RWPE2 (cell line): Measurements from ENCODE around the gene PGAP1.

Experiments used
- ATAC-seq: fragments of 200-7000 bp; cut with Tn5 transposase; 3 replicates; pipeline ENCODE4 v1.9.1; 2021; ENCODE audit warnings: low read depth
- DNase-seq: peaks from one replicate; pipeline ENCODE4 v3.0.0-alpha.2; 2020; ENCODE audit warnings: low spot score
- H3K27ac ChIP-seq: fragments of 450-650 bp; 2 replicates; pipeline ENCODE4 v1.5.1; 2017; ENCODE audit warnings: mild to moderate bottlenecking; ENCODE audit not compliant: poor library complexity, severe bottlenecking
- H3K27me3 ChIP-seq: fragments of 250-450 bp; sonication (Bioruptor Pico); 2 replicates; pipeline ENCODE4 v1.5.1; 2021; ENCODE audit warnings: mild to moderate bottlenecking, moderate library complexity; ENCODE audit not compliant: insufficient read depth, poor library complexity, severe bottlenecking
- H3K36me3 ChIP-seq: fragments of 250-450 bp; sonication (Bioruptor Pico); 2 replicates; pipeline ENCODE4 v1.5.1; 2020; ENCODE audit warnings: low read depth, mild to moderate bottlenecking, moderate library complexity
- H3K4me1 ChIP-seq: fragments of 250-450 bp; sonication (Bioruptor Pico); 2 replicates; pipeline ENCODE4 v1.5.1; 2021; ENCODE audit warnings: mild to moderate bottlenecking, moderate library complexity; ENCODE audit not compliant: insufficient read depth, poor library complexity, severe bottlenecking
- H3K4me3 ChIP-seq: fragments of 250-450 bp; sonication (Bioruptor Pico); 2 replicates; pipeline ENCODE4 v1.5.1; 2021; ENCODE audit warnings: mild to moderate bottlenecking, moderate library complexity; ENCODE audit not compliant: severe bottlenecking
- H3K9me3 ChIP-seq: fragments of 250-450 bp; sonication (Bioruptor Pico); 2 replicates; pipeline ENCODE4 v1.5.1; 2021; ENCODE audit warnings: mild to moderate bottlenecking, moderate library complexity; ENCODE audit not compliant: severe bottlenecking
- CTCF ChIP-seq: fragments of 450-650 bp; IDR thresholded peaks from one replicate; pipeline ENCODE4 v1.5.1; 2017; ENCODE audit warnings: mild to moderate bottlenecking, moderate library complexity; ENCODE audit not compliant: poor library complexity, severe bottlenecking

Gene PGAP1

DNA sequence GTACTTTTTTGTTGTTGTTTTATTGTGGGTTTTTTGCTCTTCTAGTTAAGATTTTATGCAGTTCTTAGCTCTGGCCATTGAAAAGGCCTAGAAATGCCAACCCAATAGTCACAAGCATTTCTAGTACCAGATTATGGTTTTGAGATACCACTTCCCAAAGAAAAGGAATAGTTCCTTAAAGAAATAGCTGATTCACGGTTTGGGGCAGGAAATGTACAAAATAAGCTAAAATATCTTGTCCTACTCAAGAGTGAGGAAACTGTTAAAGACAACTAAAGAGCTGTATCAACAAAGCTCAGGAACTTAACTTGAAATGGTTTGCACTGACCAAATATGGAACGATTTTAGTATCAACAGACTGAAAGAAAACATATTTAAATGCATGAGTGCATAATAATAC is 35.4 kb downstream of the PGAP1 start:
- Histone ChIP-seq H3K4me3 (no peak overlapping the region), H3K27me3 (no peaks in the 10 kb centered on the region), H3K27ac (no peak overlapping the region), H3K36me3 (peaks cover 60% of the 10 kb centered on the region), H3K4me1 (no peaks in the 10 kb centered on the region), H3K9me3 (no peaks in the 10 kb centered on the region)
- no peak for DNase-seq
- no peak for ATAC-seq
- no peak for TF ChIP-seq CTCF

- no peak for ATAC-seq
- no peaks in the 10 kb centered on the region for H3K27me3 ChIP-seq
- H3K4me1 ChIP-seq: no peaks in the 10 kb centered on the region
- H3K4me3 ChIP-seq: no peak overlapping the region
- no peak for TF ChIP-seq CTCF
- peaks cover 72% of the 10 kb centered on the region for H3K36me3 ChIP-seq
- no peak for DNase-seq
- no peak overlapping the region for H3K27ac ChIP-seq
- H3K9me3 ChIP-seq: no peaks in the 10 kb centered on the region
Measured at GRCh38 chr2:196887431-196887830, 39.1 kb downstream of the PGAP1 start.

DNA sequence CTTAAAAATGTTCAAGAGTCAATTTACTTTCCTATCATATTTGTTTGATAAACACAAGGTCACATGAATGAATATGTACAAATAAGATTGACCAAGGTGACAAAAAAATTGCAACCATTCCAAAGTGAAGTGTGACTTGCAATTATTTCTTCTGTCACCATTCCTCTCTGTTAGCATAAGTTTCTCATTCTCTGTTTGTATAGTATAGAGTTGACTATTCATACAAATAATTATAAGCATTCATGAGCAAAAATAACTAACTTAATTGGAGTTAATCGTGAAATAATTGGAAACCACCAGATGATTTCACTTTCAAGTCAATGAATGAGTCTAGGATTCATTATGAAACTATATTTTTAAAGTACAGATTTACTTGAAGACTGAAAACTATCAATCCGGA is 42.1 kb downstream of the PGAP1 start:
- no peaks in the 10 kb centered on the region for H3K27me3 ChIP-seq
- H3K4me1 ChIP-seq: no peaks in the 10 kb centered on the region
- TF ChIP-seq CTCF: no peak
- H3K4me3 ChIP-seq: no peak overlapping the region
- ATAC-seq: no peak
- peaks cover 70% of the 10 kb centered on the region for H3K36me3 ChIP-seq
- no peak overlapping the region for H3K27ac ChIP-seq
- DNase-seq: no peak
- no peaks in the 10 kb centered on the region for H3K9me3 ChIP-seq

GRCh38 chr2:196876364-196876763 is 50.1 kb downstream of the PGAP1 start:
- H3K9me3 ChIP-seq: no peaks in the 10 kb centered on the region
- ATAC-seq (no peak), DNase-seq (no peak)
- TF ChIP-seq CTCF: no peak
- H3K27me3 ChIP-seq: no peaks in the 10 kb centered on the region
- no peaks in the 10 kb centered on the region for H3K4me1 ChIP-seq
- no peak overlapping the region for H3K27ac ChIP-seq
- H3K36me3 ChIP-seq: peaks cover 58% of the 10 kb centered on the region
- H3K4me3 ChIP-seq: no peak overlapping the region

GRCh38 chr2:196875414-196875813 is 51.1 kb downstream of the PGAP1 start:
- H3K27ac ChIP-seq: no peak overlapping the region
- no peak for TF ChIP-seq CTCF
- no peak overlapping the region for H3K4me3 ChIP-seq
- ATAC-seq (no peak), DNase-seq (no peak)
- H3K4me1 ChIP-seq: no peaks in the 10 kb centered on the region
- H3K9me3 ChIP-seq: no peaks in the 10 kb centered on the region
- H3K36me3 ChIP-seq: peaks cover 55% of the 10 kb centered on the region
- H3K27me3 ChIP-seq: no peaks in the 10 kb centered on the region
